H1 (cell line): Measurements from ENCODE around the gene TRIM6.

Experiments used
- CBX5 ChIP-seq: fragments of 300-800, 300-1000 bp; sonication (generic); IDR thresholded peaks from 2 replicates; pipeline ENCODE4 v1.7.1; 2016; ENCODE audit warnings: antibody characterized with exemption, low read length, low read depth
- CHD2 ChIP-seq: IDR thresholded peaks from 2 replicates; pipeline ENCODE4 v1.6.1; 2012; ENCODE audit warnings: low read length, improper control_type of control experiment
- EP300 ChIP-seq, 2 experiments: IDR thresholded peaks; 1 replicate in 1 of 2; 2 replicates in 1 of 2; pipeline ENCODE4 v1.6.1; 2011 to 2012; ENCODE audit warnings: low read depth in 2 of 2, low read length in 2 of 2, mild to moderate bottlenecking in 2 of 2, borderline replicate concordance in 1 of 2, inconsistent platforms in 1 of 2, moderate library complexity in 1 of 2
- MAFK ChIP-seq: IDR thresholded peaks from 2 replicates; pipeline ENCODE4 v1.6.1; 2012; ENCODE audit warnings: low read depth, mild to moderate bottlenecking, improper control_type of control experiment, low read length
- TCF12 ChIP-seq: IDR thresholded peaks from 2 replicates; pipeline ENCODE4 v1.6.1; 2011; ENCODE audit warnings: low read depth, mild to moderate bottlenecking, low read length
- ZNF274 ChIP-seq: IDR thresholded peaks from 2 replicates; pipeline ENCODE4 v1.7.0; 2012; ENCODE audit warnings: low read length, borderline replicate concordance; ENCODE audit errors: extremely low read depth
- TF ChIP-seq, protein P1 (sequence below), 3 experiments: IDR thresholded peaks; 1 replicate in 2 of 3; 2 replicates in 1 of 3; pipeline versions ENCODE4 v1.5.1 to v1.6.1; 2011; ENCODE audit warnings: low read length in 3 of 3, mild to moderate bottlenecking in 3 of 3, inconsistent platforms in 2 of 3, low read depth in 1 of 3, moderate library complexity in 1 of 3; ENCODE audit not compliant: insufficient read depth in 1 of 3; ENCODE audit errors: control extremely low read depth in 1 of 3
- TF ChIP-seq, protein P2 (sequence below): IDR thresholded peaks from 2 replicates; pipeline ENCODE4 v1.6.1; 2011; ENCODE audit warnings: low read length, improper control_type of control experiment

DNA sequence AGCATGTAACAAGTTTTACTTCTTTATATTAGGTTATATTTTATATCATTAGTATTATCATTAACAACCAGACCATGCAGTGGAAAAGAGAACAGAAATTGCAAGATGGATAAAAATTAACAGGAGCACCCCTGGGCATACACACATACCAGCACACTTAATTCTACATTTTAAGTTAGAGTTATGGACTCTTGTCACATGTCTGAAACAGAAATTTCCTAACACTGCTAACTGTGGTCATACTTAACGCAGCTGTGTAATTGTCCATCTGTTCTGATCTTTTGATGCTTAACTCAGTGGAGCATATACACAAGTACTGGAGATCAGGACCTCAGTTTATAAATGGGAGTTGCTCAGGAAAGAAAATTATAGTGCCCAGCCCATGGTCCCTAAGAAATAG, 48.5 kb upstream of the TRIM6 start:
- no peak for TF ChIP-seq CHD2
- TF ChIP-seq, protein P1, sequence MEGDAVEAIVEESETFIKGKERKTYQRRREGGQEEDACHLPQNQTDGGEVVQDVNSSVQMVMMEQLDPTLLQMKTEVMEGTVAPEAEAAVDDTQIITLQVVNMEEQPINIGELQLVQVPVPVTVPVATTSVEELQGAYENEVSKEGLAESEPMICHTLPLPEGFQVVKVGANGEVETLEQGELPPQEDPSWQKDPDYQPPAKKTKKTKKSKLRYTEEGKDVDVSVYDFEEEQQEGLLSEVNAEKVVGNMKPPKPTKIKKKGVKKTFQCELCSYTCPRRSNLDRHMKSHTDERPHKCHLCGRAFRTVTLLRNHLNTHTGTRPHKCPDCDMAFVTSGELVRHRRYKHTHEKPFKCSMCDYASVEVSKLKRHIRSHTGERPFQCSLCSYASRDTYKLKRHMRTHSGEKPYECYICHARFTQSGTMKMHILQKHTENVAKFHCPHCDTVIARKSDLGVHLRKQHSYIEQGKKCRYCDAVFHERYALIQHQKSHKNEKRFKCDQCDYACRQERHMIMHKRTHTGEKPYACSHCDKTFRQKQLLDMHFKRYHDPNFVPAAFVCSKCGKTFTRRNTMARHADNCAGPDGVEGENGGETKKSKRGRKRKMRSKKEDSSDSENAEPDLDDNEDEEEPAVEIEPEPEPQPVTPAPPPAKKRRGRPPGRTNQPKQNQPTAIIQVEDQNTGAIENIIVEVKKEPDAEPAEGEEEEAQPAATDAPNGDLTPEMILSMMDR (IDR thresholded peaks at IDR 0.05; ENCODE audit: control extremely low read depth in 1 of 3, insufficient read depth in 1 of 3, low read depth in 1 of 3, low read length in 3 of 3), result no peak
- no peak for TF ChIP-seq MAFK
- no peak for TF ChIP-seq TCF12
- no peak for TF ChIP-seq ZNF274
- TF ChIP-seq EP300 (IDR thresholded peaks at IDR 0.05; ENCODE audit: borderline replicate concordance in 1 of 2, low read depth in 2 of 2, low read length in 2 of 2), result no peak
- no peak for TF ChIP-seq CBX5
- TF ChIP-seq, protein P2, sequence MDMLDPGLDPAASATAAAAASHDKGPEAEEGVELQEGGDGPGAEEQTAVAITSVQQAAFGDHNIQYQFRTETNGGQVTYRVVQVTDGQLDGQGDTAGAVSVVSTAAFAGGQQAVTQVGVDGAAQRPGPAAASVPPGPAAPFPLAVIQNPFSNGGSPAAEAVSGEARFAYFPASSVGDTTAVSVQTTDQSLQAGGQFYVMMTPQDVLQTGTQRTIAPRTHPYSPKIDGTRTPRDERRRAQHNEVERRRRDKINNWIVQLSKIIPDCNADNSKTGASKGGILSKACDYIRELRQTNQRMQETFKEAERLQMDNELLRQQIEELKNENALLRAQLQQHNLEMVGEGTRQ, result no peak
